Fibroblast of skin of right biceps (primary cell): ENCODE data around the gene NME4.
"Not testable (repeated sequence)": the region's sequence is repeated elsewhere in the genome, so short reads cannot be mapped to it uniquely, and the experiment has no call there.

Experiments used
- DNase-seq: peaks from one replicate; pipeline ENCODE4 v3.0.0-alpha.2; 2013

The NME4 gene

DNA sequence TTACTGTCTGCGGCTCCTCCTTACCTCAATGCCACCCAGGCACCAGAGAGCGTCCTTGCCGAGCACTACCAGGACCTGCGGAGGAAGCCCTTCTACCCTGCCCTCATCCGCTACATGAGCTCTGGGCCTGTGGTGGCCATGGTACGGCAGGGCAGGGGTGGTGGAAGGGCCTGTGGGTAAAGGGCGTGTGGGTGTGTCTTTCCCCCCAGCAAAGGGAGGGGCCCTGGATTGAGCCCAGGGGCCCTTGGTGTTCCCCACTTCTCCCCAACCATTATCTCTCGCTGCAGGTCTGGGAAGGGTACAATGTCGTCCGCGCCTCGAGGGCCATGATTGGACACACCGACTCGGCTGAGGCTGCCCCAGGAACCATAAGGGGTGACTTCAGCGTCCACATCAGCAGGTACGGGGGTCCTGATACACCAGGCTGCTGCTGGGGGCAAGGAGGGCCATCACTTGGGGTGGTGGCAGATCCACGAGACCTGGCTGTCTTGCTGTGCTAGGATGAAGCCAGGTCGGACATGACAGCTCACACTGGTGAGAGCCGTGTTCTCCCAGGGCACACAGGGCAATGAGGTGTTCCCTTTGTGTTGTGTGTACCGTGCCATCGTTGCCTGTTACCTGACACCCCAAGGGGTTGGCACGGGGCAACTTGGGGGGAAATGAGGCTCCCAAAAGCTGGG, 2.5 kb downstream of the NME4 start:
- no peak for DNase-seq

DNA sequence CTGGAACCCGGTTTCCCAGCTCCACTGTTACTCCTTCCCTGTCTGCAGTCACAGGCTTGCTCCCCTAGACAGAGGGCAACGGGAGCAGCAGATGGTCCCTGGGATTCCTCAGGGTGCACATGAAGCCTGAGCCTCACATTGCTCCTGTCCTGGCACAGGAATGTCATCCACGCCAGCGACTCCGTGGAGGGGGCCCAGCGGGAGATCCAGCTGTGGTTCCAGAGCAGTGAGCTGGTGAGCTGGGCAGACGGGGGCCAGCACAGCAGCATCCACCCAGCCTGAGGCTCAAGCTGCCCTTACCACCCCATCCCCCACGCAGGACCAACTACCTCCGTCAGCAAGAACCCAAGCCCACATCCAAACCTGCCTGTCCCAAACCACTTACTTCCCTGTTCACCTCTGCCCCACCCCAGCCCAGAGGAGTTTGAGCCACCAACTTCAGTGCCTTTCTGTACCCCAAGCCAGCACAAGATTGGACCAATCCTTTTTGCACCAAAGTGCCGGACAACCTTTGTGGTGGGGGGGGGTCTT, 3.1 kb downstream of the NME4 start:
- no peak for DNase-seq

DNA sequence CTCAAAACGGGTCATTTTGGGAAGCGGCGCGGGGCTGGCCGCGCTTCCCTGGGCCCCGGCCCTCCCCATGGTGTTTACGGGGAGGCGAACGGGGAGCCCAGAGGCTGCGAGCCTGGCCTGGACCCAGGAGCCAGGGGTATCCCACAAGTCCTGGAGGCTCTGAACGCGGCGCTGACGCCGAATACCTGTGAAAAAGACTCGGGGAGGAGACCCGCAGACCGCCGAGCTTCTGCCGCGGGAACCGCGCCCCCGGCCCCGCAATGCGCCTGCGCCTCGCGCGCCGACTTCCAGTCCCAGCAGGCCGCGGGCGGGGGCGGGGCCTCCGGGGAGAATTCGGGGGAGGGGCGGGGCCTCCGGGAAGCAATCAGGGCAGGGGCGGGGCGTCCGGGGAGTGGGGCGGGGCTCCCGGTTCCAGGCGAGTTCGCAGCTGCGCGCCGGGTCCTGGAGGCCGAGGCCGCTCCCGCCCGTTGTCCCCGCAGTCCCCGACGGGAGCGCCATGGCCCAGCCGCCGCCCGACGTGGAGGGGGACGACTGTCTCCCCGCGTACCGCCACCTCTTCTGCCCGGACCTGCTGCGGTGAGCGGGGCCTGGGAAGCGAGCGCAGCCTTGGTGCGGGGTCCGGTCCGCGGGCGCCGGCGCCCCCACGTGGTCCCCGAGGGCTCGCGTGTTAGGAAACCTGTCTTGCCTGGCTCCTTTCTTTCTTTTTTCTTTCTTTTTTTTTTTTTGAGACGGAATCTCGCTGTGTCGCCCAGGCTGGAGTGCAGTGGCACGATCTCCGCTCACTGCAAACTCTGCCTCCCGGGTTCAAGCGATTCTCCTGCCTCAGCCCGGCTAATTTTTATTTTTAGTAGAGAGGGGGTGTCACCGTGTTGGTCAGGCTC, 4.7 kb downstream of the NME4 start, which contains the start of gene DECR2:
TSS of gene DECR2 (plus strand) at position 418 of the 881 bp plus-strand sequence. CDS start at position 497, 79 bp downstream.
- peak; percentile 90 for DNase-seq

DNA sequence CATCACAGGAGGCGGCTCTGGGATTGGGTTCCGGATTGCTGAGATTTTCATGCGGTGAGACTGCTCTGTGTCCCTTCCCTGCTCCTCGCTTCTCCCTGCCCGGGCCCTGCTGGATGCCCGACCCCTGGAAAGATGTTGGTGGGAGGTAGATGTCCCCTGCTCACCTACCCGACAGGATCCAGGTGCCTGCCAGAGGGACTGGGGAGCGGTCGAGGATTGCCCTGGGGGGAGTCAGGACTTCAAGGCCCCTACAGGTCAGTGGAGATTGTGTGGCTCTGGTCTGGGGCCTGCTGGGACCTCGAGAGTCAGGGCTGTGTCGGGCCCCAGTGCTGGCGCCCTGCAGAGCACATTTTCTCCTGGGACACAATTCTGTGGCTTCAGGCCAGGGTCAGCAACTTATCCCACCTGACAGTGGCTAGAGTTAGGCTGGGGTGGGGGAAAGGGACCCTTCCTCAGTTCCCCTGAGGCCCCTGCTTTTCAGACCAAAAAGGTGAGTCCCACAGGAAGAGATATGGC, 8.0 kb downstream of the NME4 start:
- no peak for DNase-seq

DNA sequence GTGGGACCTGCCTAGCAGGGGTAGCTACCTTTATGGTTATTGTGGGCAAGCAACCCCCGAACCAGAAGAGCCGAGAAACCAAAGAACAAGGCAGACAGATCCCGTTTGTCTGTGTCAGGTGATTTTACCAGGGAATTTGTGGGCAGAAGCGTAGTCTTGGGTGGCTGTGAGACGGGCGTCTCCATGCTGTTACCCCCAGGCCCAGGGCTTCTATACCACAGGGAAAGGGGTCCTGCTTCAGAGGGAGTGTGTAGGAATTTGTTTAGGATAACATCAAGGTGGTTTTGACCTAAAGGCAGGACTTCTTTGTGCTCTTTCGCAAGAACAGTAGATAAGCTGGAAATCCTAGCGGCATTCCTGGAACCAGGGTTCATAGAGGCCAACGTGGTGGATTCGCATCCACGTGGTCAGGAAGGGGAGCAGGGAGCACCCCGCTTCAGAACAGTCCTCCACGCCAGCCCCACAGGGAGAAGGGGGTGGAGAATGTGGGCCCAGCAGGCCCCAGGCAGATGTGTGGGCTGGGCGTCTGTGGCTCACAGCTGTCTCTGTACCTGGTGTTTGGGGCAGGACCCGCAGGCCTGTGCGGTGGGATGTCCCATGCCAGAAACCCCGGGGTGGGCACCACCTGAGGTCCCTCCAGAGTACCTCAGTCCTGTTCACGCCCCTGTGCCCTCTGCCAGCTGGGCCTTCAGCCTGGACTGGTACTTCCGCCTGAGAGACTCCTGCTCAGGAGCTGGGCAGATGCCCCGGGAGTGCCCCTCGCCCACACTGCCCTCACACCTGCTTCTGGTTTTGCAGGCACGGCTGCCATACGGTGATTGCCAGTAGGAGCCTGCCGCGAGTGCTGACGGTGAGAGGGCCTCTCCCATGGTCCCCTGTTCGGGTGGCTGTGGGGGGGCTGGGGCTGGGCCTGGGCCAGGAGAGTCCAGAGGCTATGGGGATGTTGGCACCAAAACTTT, 8.8 kb downstream of the NME4 start:
- no peak for DNase-seq

DNA sequence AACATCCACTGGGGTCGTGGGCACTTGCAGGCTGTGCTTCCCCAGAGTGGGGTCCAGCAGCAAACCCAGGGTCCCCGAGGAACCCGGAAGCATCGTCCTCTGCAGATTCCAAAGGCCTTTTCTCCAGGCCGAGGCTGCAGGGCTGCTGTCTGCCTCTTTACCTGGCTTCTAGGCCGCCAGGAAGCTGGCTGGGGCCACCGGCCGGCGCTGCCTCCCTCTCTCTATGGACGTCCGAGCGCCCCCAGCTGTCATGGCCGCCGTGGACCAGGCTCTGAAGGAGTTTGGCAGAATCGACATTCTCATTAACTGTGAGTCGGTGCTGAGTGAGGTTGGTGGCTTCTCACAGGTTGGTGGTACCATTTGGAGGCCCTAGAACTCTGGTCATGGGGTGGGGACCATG, 10.3 kb downstream of the NME4 start:
- DNase-seq = no peak

DNA sequence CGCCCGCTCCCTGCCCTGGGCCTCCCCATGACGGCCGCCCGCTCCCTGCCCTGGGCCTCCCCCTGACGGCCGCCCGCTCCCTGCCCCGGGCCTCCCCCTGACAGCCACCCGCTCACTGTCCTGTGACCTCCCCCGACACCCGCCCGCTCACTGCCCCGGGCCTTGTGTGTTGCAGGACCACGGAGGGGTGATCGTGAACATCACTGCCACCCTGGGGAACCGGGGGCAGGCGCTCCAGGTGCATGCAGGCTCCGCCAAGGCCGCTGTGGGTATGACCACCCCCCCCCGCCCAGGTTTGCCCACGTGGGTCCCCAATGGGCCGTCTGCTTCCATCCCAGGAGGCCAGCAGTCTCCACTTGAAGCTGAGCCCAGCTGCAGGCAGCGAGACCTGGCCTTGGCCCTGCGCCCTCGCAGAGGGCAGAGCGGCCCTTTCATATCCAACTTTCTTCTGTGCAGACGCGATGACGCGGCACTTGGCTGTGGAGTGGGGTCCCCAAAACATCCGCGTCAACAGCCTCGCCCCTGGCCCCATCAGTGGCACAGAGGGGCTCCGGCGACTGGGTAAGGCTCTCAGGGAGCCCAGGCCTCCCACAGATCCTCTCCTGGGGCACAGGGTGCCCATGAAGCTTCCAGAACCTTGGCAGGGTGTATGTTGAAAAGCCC, 13.6 kb downstream of the NME4 start:
- DNase-seq = no peak

DNA sequence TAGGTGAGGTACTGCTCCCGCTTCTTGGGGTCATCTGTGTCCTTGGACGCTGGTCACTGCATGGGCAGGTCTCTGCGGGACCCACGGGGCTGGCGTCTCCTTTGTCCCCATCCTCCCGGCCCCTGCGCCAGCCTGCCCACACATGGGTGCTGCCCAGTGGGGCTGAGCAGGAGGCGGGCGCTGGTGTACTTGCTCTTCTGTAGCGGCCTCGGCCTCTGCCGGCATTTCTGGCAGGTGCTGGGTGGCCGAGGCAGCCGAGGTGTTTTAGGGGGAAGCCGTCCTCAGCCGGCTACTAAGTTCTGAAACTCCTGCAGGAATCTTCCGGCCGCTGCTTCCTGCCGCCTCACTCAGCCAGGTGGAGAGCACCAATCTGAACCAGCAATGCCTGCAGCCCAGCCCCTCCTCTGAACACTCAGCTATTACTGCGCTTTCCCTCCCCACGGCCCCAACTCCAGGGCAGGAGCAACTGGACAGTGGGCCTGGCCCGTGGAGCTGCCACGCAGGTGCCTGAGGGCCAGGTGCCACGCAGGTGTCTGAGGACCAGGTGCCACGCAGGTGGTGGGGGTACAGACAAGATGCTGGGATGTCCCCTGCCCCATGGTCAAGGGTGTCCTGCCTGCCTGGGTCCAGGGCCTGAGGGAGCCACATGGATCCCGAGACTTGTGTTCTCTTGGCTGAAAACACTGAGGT, 14.7 kb downstream of the NME4 start:
- DNase-seq = no peak

DNA sequence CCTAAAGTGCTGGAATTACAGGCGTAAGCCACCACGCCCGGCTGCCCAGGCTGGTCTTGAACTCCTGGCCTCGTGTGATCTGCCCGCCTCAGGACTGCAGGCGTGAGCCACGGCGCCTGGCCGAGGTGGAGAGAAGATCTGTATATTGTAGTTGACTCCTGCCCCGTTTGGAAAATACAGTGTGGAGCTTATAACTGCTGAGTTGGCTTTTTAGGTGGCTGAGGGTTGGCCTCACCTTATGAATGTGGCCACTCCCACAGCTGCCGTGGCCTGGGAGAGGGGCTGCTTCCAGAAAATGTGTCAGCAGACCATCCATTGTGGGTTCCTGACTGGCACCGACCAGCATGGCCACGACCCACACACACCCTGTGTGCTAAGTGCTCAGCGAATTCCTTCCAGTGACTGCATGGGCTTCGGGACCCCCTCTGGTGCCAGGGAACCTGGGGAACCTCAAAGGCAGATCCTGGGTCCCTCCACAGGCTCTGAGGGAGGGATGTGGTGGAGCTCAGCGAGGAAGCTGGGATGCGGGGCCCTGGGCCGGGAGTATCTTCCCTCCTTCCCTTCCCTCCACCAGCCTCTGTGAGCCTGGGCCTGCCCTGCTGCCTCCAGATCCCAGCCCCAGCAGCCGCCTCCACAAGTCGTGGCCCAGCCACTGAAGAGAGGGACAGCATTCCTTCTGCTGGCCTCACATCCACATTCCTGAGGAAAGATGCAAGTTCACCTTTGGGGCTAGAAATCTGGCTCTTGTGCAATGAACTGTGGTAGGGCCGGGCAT, 17.6 kb downstream of the NME4 start:
- peak; percentile 23 for DNase-seq

DNA sequence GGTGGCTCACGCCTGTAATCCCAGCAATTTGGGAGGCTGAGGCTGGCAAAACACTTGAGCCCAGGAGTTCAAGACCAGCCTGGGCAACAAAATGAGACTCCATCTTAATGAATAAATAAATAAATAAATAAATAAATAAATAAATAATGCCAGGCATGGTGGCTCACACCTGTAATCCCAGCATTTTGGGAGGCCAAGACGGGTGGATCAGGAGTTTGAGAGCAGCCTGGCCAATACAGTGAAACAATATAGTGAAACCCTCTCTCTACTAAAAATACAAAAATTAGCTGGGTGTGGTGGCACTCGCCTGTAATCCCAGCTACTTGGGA, 18.1 kb downstream of the NME4 start:
- not testable (repeated sequence) for DNase-seq

DNA sequence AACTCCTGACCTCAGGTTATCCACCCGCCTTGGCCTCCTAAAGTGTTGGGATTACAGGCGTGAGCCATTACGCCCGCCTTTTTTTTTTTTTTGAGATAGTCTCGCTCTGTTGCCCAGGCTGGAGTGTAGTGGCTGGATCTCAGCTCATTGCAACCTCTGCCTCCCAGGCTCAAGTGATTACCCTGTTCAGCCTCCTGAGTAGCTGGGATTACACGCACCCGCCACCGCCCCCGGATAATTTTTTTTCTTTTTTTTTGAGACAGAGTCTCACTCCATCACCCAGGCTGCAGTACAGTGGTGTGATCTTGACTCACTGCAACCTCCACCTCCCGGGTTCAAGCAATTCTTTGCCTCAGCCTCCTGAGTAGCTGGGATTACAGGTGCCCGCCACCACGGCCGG, 25.2 kb downstream of the NME4 start:
- not testable (repeated sequence) for DNase-seq

DNA sequence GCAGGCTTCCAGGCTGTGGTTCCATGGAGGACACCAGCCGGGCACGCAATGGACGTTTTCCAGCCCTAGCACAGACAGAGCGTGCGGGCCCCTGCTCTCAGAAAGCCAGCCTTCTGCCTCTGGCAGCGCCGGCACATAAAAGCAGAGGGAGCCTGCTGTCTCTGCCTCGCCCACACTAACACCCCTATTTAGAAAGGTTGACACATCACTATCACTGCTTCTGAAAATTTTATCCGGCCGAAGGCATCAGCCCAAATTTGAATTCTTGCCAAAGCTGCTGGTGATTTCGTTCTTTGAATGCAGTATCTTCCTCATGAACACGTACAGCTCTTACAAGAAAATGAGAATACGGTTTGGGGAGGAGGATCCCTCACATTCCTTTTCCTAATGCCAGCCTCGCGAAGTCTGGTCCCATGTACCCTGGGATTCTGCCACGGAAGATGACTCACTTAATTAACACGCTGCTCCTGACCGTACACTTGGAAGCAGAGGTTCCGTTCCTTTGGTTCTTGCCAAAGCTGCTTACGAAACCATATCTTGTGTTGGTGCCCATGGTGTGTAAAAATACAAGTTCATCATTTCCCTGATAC, 27.1 kb downstream of the NME4 start:
- peak; percentile 94 for DNase-seq

DNA sequence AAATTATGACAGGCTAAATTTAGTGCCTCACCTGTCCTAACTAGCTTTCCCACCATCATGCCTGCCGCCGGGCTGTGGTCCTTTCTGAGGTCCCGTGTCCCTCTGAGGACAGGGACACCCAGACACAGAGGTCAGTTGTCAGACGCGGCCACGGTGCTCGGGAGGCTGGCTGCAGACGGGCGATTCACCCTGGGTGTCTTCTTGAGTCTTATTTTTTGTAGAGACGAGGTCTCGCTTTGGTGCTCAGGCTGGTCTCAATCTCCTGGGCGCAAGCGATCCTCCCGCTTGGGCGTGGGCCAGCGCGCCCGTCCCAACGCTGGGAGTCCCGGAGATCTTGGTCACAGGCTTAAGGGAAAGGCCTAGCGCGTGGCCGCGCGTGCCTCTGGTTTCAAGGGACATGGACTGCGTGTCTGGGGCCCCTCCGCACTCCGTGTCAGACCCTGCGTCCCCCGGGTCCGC, 27.7 kb downstream of the NME4 start:
- peak; percentile 17 for DNase-seq

DNA sequence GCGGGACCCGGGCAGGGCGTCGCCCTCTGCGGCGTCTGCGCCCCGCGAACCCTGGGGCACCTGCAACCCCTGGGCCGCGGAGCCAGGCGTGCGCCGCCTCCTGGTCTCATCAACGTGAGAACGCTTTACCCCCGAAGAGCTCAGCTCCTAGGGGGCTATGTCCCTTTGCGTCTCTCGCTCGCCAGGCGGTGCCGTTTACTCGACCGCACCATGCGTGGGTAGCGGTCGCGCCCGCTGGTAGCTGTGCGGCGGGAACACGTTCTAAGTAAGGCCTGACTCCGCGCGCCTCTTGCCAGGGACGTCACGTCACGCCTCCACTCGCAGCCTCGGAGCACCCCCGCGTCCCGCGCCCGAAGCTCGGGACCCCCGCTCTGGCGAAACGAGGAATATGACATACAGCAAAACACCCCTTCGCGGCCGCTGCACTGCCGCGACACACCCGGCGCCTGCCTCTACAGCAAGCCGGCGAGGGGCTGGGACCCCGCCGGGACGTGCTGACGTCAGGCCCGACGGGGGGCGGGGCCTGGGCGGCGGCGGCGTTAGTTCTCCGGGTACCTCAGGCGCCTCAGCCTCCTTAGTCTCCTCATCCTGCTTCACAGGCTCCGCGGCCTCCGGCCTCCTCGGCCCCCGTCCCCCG, 28.2 kb downstream of the NME4 start, which contains the start of gene RAB11FIP3:
TSS of gene RAB11FIP3 (plus strand) at position 568 of the 637 bp plus-strand sequence. CDS start 358 bp downstream, outside the sequence.
- DNase-seq = peak; percentile 84

DNA sequence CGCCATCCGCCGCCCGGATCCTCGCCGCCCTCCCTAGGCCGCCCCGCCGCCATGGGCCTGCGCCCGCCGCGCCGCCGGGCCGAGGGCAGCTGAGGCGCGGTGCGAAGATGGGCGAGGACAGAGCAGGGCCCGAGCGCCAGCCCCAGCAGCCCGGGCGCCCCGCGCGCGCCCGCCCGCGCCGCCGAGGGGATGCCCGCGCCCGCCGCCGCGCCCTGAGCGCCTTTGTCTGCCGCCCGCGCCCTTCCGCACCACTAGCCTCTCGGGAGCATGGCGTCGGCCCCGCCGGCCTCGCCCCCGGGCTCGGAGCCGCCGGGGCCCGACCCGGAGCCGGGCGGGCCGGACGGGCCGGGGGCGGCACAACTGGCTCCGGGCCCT, 28.7 kb downstream of the NME4 start:
- DNase-seq = no peak

DNA sequence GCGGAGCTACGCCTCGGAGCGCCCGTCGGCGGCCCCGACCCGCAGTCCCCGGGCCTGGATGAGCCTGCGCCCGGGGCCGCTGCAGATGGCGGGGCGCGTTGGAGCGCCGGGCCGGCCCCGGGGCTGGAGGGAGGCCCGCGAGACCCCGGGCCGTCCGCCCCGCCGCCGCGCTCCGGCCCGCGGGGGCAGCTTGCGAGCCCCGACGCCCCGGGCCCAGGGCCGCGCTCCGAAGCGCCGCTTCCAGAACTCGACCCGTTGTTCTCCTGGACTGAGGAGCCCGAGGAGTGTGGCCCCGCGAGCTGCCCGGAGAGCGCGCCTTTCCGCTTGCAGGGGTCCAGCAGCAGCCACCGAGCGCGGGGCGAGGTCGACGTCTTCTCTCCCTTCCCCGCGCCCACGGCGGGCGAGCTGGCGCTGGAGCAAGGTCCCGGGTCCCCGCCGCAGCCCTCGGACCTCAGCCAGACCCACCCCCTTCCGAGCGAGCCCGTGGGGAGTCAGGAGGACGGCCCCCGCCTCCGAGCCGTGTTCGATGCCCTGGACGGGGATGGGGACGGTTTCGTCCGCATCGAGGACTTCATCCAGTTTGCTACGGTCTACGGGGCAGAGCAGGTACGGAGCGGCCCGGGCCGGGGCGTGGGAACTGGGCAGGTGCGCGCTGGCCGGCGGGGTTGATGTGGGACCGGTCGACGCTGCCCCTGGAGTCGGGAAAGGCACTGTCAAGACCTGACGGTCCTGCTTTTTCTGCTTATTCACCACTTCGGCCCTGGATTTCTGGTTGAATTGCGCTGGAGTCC, 29.3 kb downstream of the NME4 start:
- DNase-seq = no peak

DNA sequence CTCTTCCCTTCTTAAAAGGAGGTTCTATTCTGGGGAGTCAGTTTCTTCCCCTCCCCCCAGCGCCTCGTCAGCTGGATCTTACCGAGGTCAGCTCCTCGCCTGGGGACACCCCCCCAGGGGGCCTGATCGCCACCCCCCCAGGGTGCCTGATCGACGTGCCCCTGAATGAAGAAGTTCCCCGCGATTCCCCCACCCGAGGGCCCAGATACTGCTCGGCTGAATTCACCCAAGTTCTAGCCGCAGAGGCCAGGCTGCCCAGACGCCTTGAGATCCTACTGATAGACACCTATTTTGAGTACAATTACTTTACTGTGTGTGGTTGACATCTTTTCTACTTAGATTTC, 29.9 kb downstream of the NME4 start:
- no peak for DNase-seq

DNA sequence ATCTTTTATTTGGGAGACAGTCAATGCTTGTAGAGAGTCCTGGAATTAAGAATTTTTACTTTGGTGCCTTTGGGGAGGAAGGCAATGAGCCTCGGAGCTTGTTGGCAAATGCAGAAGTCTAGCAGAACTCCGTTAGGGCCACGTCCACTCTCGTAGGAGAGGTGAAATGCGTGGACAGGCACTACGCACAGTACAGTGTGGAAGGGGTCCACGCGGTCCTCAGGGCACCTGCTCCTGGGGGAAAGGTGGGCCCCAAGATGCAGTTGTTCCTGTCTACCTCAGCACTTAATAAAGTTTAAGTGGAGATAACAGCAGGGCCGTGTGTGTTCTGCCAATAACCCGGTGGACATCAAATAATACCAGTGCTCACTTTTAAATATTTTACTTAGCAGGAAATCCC, 30.3 kb downstream of the NME4 start:
- DNase-seq = no peak

DNA sequence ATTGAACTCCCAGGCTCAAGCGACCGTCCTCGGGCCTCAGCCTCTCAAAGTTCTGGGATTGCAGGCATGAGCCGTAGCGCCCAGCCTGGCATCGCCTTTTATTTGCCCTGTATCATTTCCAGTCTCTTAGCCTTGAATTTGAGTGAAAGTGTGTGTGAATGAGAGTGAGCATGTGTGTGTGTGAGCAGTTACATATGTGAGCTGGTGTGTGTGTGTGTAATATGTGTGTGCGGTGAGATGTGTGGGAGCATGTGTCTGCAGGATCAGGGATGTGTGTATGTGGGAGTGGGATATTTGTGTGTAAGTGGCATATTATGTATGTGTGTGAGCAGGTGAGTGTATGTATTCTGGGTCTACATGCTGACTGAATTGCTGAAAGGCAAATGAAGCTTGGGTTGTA, 33.9 kb downstream of the NME4 start:
- no peak for DNase-seq
